GM18526 (cell line): ENCODE results near the gene EIF3B.

Source experiments
- POLR2A ChIP-seq: IDR thresholded peaks from 3 replicates; pipeline ENCODE4 v1.6.1; 2011; ENCODE audit not compliant: insufficient read length; ENCODE audit errors: extremely low read depth

EIF3B gene

DNA sequence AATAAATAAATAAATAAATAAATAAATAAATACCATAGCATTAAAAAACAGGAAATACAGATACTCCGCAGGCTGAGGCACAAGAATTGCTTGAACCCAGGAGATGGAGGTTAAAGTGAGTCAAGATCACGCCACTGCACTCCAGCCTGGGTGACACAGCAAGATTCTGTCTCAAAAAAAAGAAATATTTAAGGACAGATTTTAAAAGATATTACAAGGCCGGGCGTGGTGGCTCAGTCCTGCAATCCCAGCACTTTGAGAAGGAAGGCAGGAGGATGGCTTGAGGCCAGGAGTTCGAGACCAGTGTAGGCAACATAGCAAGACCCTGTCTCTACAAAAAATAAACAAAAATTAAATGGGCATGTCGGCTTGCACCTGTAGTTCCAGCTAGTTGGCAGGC is 22.9 kb upstream of the EIF3B start:
- no peak for TF ChIP-seq POLR2A

DNA sequence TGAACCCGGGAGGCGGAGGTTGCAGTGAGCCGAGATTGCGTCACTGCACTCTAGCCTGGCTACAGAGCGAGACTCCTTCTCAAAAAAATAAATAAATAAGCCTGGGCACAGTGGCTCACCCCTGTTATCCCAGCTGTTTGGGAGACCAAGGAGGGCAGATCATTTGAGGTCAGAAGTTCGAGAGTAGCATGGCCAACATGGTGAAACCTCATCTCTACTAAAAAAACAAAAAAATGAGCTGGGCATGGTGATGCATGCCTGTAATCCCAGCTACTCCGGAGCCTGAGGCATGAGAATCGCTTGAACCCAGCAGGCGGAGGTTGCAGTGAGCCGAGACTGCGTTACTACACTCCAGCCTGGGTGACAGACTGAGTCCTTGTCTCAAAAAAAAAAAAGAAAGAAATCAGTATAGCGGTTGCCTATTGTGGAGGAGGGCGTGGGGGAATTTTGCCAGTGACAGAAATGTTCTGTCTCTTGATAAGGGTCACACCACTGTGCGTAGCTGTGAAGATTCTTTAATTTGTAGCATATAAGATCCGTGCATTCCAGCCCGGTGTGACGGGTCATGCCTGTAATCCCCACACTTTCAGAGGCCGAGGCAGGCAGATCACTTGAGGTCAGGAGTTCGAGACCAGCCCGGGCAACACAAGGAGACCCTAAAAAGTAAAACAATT is 17.9 kb upstream of the EIF3B start:
- no peak for TF ChIP-seq POLR2A

DNA sequence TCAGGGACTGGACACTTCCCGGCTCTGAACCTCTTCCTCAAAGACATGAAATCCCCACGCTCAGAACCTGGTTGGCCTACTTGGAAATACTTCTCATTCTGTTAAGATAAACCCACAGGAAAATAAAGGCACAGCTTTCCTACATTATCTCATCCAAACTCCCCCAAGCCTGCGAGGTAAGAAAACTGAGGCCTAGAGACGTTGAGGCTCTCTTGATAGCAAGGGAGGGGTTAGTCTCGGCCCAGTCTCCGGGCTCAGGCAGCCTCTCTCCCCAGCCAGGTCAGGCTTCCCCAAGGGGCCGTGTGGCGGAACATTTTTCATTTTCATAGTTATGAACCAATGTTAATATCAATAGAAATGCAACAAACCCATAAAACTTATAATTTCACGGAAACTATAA is 4.6 kb upstream of the EIF3B start:
- TF ChIP-seq POLR2A, result no peak

DNA sequence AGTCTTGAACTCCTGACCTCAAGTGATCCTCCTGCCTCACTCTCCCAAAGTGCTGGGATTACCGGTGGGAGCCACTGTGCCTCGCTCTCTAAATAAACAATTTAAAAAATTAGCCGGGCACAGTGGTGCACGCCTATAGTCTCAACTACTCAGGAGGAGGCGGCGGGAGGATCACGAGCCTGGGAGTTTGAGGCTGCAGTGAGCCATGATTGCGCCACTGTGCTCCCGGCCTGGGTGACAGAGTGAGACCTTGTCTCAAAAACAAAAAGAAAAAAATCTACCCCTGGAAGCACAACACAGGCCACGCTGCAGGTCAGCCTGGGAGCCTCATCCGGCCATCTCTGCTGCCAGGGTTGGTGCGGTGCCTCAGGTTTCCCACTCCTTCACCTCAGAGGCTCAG is 3.8 kb upstream of the EIF3B start:
- no peak for TF ChIP-seq POLR2A

DNA sequence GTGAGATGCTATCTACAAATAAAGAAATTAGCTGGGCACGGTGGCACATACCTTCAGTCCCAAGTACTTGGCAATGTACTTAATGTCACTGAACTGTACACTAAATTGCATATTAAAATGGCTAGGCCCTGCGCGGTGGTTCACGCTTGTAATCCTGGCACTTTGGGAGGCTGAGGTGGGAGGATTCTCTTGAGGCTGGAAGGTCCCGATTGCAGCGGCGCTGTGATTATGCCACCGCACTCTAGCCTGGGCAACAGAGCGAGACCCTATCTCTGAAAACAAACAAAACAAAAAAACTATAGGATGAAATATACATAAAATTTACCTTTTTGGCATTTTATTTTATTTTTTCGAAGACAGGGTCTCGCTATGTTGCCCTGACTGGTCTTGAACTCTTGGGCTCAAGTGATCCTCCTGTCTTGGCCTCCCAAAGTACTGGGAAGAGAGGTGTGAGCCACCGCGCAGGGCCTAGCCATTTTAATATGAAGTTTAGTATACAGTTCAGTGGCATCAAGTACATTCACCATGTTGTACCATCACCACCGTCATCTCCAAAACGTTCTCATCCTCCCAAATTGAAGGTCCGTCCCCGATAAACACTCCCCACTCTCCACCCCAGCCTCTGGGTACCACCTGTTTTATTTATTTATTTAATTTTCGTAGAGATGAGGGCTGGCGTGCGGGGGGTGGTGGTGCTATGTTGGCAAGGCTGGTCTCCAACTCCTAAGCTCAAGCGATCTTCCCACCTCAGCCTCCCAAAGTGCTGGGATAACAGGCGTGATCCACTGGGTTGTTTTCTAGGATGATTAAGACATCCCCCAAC is 1.3 kb upstream of the EIF3B start:
- no peak for TF ChIP-seq POLR2A

DNA sequence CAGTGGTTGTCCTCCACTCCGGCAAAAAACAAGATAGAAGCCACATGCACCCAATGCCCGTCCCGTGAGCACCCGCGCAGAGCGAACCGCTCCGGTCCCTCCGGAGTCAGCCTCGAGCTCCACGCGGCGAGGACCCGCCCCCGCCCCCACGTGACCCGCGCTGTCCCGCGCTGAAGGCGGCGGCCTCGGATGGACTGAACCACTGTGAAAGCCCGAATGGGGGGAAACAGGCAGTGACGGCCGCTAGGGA is 766 bp upstream of the EIF3B start:
- peak; percentile 88 for TF ChIP-seq POLR2A

DNA sequence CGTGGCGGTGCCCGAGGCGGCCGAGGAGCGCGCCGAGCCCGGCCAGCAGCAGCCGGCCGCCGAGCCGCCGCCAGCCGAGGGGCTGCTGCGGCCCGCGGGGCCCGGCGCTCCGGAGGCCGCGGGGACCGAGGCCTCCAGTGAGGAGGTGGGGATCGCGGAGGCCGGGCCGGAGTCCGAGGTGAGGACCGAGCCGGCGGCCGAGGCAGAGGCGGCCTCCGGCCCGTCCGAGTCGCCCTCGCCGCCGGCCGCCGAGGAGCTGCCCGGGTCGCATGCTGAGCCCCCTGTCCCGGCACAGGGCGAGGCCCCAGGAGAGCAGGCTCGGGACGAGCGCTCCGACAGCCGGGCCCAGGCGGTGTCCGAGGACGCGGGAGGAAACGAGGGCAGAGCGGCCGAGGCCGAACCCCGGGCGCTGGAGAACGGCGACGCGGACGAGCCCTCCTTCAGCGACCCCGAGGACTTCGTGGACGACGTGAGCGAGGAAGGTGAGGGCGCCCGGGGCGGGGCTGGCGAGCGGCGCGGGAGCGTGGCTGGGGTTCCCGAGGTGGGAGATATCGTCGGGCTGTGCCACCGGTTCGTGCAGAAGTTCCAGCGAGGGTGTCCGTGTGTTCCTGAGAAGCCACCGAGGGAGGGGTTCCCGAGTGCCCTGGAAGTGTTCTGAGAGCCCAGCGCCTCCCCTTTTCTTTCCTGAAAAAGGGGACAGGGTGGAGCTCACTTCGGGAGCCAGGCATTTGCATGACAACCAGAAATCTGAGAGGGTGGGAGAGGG is 495 bp downstream of the EIF3B start:
- TF ChIP-seq POLR2A, result no peak

DNA sequence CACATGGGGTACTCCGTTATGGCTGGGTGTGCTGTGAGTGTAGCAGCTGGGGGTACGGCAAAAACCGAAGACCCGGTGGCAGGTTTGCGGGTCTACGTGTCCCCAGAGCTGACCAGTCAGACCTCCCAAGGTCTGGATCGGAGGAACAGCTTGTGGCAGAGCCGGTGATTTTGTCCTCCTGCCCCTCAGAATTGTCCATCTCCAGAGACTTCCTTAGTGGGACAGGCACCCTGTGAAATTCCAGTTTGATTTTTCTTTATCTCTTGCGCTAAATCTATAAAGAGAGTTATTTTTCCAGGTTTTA is 1.0 kb downstream of the EIF3B start:
- TF ChIP-seq POLR2A, result no peak

DNA sequence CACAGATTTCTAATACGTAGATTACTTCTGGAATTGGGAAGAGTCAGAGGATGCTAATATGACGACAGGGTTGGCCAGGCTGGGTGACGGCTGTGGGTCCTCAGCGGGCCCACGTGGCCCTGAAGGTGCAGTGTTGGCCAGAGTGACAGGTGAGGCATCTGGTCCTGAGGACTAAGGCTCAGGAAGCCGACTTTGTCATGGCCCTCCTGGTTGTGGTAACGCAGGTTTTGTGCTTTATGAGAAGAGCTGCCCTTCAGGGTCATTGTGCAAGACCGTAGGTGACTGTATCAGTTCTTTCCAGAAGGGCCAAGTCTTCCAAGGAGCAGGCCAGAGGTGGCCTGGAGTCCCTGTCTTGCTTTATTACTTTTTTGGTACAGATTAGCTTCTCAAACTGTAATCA is 2.5 kb downstream of the EIF3B start:
- TF ChIP-seq POLR2A, result no peak

DNA sequence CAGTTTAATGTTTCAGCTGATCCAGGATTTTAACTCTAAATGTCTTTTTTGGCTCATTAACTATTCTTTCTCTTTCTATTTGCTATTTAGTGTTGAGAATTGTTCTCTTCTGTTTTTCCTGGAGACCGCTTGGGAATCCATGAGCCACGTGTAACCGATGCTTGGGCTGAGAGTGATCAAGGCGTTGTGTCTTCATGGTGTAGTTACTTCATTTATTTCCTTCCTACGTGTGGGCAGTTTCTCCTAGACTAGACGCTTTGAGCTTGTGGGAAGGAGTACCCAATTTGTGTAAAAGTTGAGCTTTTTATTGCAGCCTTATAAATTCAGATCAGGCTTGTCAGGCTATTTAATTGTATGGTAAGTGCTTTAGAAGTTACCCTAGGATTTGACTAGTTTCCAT is 2.9 kb downstream of the EIF3B start:
- TF ChIP-seq POLR2A, result no peak

DNA sequence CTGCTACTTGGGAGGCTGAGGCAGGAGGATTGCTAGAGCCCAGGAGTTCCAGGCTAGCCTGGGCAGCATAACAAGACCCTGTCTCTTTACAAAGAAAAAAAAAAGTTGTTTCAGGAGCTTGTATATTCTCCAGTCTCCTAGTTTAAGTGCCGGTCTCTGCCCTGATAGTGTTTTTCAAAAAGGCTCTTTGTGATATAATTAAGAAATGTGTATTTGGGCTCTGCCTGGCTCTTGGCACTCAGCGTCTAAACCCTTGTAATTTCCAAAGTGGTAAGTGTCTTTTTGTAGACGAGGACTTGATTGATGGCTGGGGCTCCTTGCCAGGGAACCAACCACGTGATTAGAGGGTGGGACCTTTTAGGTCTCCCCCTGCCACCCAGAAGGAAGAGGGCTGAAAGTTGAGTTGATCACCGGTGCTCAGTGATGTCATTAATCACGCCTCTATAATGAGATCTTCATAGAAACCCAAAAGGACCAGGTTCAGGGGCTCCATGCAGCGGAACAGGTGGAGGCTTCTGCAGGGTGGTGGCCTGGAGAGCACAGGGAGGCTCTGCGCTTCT is 4.4 kb downstream of the EIF3B start:
- no peak for TF ChIP-seq POLR2A

DNA sequence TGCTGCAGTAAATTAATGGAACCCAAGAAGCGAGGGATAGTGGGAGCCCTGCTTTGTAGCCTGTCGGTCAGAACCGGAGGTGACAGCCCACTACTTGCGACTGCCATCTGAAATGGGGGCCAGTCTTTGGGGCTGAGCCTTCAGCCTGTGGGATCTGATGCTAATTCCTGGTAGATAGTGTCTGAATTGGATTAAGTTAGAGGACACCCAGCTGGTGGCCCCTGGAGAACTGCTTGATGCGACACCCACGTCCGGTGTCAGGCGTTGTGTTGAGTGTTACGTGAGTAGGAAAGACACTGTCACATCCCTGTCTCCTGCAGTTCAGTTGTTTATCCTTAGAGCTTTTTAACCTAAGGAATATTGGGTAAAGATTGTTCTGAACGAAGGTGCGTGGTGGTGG is 5.0 kb downstream of the EIF3B start:
- no peak for TF ChIP-seq POLR2A

DNA sequence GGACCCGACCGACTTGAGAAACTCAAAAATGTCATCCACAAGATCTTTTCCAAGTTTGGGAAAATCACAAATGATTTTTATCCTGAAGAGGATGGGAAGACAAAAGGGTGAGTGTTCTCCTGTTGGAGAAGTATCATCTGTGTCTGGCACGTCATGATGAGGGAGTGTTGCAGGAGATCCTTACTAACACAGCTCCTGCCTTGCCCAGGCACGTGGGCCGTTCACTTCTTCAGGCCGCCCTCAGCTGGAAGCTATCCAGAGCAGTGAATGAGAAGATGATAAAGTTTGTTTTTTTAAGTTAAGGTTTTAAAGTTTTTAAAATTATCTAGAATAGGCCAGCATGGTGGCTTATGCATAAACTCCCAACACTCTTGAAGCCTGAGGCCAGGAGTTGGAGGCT is 6.2 kb downstream of the EIF3B start:
- TF ChIP-seq POLR2A, result no peak

DNA sequence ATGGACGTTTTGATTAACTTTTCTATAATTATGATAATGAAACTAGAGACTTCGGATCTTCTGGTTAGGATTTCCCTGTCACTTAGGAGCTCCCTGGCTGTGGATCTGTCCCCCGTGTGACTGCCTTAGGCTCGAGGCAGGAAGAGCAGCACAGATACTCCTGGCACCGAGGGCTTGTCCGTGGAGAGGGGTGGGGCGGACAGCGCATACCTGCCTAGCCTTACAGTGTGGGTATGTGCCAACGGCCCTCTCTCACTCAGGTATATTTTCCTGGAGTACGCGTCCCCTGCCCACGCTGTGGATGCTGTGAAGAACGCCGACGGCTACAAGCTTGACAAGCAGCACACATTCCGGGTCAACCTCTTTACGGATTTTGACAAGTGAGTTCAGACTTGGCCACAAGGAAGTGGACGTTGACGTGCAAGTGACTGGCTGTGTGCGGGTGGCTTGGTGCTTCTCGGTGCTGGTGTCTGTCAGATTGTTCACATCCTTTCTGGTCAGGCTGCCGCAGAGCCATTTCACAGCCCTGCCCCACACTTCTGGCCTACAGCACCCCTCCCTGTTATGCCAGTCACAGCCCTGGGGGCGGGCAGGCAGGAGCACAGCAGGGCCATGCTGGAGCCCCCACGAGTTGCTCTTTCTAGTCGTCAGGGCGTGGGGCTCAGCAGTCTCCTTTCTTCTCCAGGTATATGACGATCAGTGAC is 7.9 kb downstream of the EIF3B start:
- TF ChIP-seq POLR2A, result no peak

DNA sequence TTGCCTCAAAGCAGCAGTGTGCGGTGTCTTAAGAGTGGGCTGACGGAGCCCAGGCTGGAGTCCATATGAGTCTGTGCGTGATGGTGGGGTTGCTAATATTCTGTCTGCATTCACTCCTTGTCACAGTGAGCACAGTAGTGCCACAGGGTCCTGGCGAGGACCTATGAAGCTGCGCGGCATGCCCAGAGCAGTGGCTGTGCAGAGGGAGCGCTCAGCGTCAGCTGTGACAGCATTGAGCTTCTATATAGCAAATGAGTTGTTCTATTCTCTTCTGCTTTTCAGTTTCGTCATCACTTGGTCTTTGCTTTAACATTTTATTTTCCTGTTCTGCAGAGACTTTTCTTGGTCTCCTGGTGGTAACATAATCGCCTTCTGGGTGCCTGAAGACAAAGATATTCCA is 14.5 kb downstream of the EIF3B start:
- TF ChIP-seq POLR2A, result no peak

DNA sequence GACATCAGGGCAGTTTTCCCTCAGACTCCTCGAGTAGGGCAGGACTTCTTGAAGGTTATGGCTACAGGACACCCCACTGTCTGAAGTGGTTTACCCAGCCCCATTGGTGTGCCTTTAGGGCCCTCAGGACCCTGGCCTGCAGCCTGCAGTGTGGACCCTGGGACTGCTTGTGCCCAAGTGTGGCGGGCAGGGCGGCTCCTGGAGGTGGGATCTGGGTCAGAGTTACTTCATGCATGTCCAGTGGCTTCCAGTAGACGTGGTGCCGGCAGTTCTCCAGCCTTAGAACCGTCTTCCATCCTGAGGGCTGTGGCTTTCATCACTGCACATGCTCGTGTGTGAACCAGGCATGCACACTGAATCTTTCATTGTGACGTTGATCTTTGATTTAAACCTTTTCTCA is 16.7 kb downstream of the EIF3B start:
- no peak for TF ChIP-seq POLR2A
